ENCODE data around the gene TBC1D9.

TBC1D9 gene

GRCh38 chr4:140704392-140704960 lies 51.7 kb downstream of the TBC1D9 start:
- FAIRE-seq (no peak), DNase-seq (ENCODE audit: insufficient read length) (no peak)
- TF ChIP-seq POLR2A (IDR thresholded peaks at IDR 0.05; ENCODE audit: low read depth, low read length) (no peak), TAF1 (IDR thresholded peaks at IDR 0.05; ENCODE audit: borderline replicate concordance, low read depth, low read length) (no peak), POLR2AphosphoS5 (IDR thresholded peaks at IDR 0.05; ENCODE audit: low read depth, low read length) (no peak)

- DNase-seq (ENCODE audit: insufficient read length) (no peak), FAIRE-seq (no peak)
- TF ChIP-seq POLR2AphosphoS5 (IDR thresholded peaks at IDR 0.05; ENCODE audit: low read depth, low read length), result no peak
- TF ChIP-seq TAF1 (IDR thresholded peaks at IDR 0.05; ENCODE audit: borderline replicate concordance, low read depth, low read length), result no peak
- no peak for TF ChIP-seq POLR2A (IDR thresholded peaks at IDR 0.05; ENCODE audit: low read depth, low read length)
These were observed 52.7 kb downstream of the TBC1D9 start for GRCh38 chr4:140703463-140703862.

GRCh38 chr4:140702096-140702757 lies 54.0 kb downstream of the TBC1D9 start:
- FAIRE-seq, result no peak
- no peak for DNase-seq (ENCODE audit: insufficient read length)
- TF ChIP-seq POLR2A (IDR thresholded peaks at IDR 0.05; ENCODE audit: low read depth, low read length), result no peak
- TF ChIP-seq POLR2AphosphoS5 (IDR thresholded peaks at IDR 0.05; ENCODE audit: low read depth, low read length), result no peak
- no peak for TF ChIP-seq TAF1 (IDR thresholded peaks at IDR 0.05; ENCODE audit: borderline replicate concordance, low read depth, low read length)

- TF ChIP-seq TAF1 (IDR thresholded peaks at IDR 0.05; ENCODE audit: borderline replicate concordance, low read depth, low read length) (no peak), POLR2AphosphoS5 (IDR thresholded peaks at IDR 0.05; ENCODE audit: low read depth, low read length) (no peak), POLR2A (IDR thresholded peaks at IDR 0.05; ENCODE audit: low read depth, low read length) (no peak)
- no peak for DNase-seq (ENCODE audit: insufficient read length)
- no peak for FAIRE-seq
These were observed 55.1 kb downstream of the TBC1D9 start for GRCh38 chr4:140701071-140701470.

- no peak for TF ChIP-seq TAF1 (IDR thresholded peaks at IDR 0.05; ENCODE audit: borderline replicate concordance, low read depth, low read length)
- TF ChIP-seq POLR2A (IDR thresholded peaks at IDR 0.05; ENCODE audit: low read depth, low read length), result no peak
- TF ChIP-seq POLR2AphosphoS5 (IDR thresholded peaks at IDR 0.05; ENCODE audit: low read depth, low read length), result no peak
- DNase-seq (ENCODE audit: insufficient read length) (no peak), FAIRE-seq (no peak)
These were observed 58.2 kb downstream of the TBC1D9 start for GRCh38 chr4:140697709-140698560.

- no peak for FAIRE-seq
- no peak for TF ChIP-seq POLR2A (IDR thresholded peaks at IDR 0.05; ENCODE audit: low read depth, low read length)
- TF ChIP-seq POLR2AphosphoS5 (IDR thresholded peaks at IDR 0.05; ENCODE audit: low read depth, low read length), result no peak
- TF ChIP-seq TAF1 (IDR thresholded peaks at IDR 0.05; ENCODE audit: borderline replicate concordance, low read depth, low read length), result no peak
These were observed 60.7 kb downstream of the TBC1D9 start for GRCh38 chr4:140695483-140695882.

GRCh38 chr4:140693562-140693961 lies 62.6 kb downstream of the TBC1D9 start:
- TF ChIP-seq POLR2A (IDR thresholded peaks at IDR 0.05; ENCODE audit: low read depth, low read length), result no peak
- no peak for TF ChIP-seq POLR2AphosphoS5 (IDR thresholded peaks at IDR 0.05; ENCODE audit: low read depth, low read length)
- TF ChIP-seq TAF1 (IDR thresholded peaks at IDR 0.05; ENCODE audit: borderline replicate concordance, low read depth, low read length), result no peak
- DNase-seq (ENCODE audit: insufficient read length) (no peak), FAIRE-seq (no peak)

More at GRCh38 chr4:140695483-140695882, 60.7 kb downstream of the TBC1D9 start:
- DNase-seq (ENCODE audit: insufficient read length), result no peak

GRCh38 chr4:140691369-140691768 lies 64.8 kb downstream of the TBC1D9 start:
- FAIRE-seq (no peak), DNase-seq (ENCODE audit: insufficient read length) (no peak)
- no peak for TF ChIP-seq POLR2AphosphoS5 (IDR thresholded peaks at IDR 0.05; ENCODE audit: low read depth, low read length)
- TF ChIP-seq TAF1 (IDR thresholded peaks at IDR 0.05; ENCODE audit: borderline replicate concordance, low read depth, low read length), result no peak
- no peak for TF ChIP-seq POLR2A (IDR thresholded peaks at IDR 0.05; ENCODE audit: low read depth, low read length)

GRCh38 chr4:140690093-140690492 lies 66.1 kb downstream of the TBC1D9 start:
- FAIRE-seq, result no peak
- no peak for DNase-seq (ENCODE audit: insufficient read length)
- TF ChIP-seq POLR2AphosphoS5 (IDR thresholded peaks at IDR 0.05; ENCODE audit: low read depth, low read length), result no peak
- no peak for TF ChIP-seq TAF1 (IDR thresholded peaks at IDR 0.05; ENCODE audit: borderline replicate concordance, low read depth, low read length)
- TF ChIP-seq POLR2A (IDR thresholded peaks at IDR 0.05; ENCODE audit: low read depth, low read length), result no peak

GRCh38 chr4:140689623-140690022 lies 66.6 kb downstream of the TBC1D9 start:
- DNase-seq (ENCODE audit: insufficient read length) (no peak), FAIRE-seq (no peak)
- TF ChIP-seq POLR2A (IDR thresholded peaks at IDR 0.05; ENCODE audit: low read depth, low read length), result no peak
- TF ChIP-seq POLR2AphosphoS5 (IDR thresholded peaks at IDR 0.05; ENCODE audit: low read depth, low read length), result no peak
- no peak for TF ChIP-seq TAF1 (IDR thresholded peaks at IDR 0.05; ENCODE audit: borderline replicate concordance, low read depth, low read length)

- no peak for DNase-seq (ENCODE audit: insufficient read length)
- no peak for FAIRE-seq
- TF ChIP-seq TAF1 (IDR thresholded peaks at IDR 0.05; ENCODE audit: borderline replicate concordance, low read depth, low read length) (no peak), POLR2AphosphoS5 (IDR thresholded peaks at IDR 0.05; ENCODE audit: low read depth, low read length) (no peak), POLR2A (IDR thresholded peaks at IDR 0.05; ENCODE audit: low read depth, low read length) (no peak)
These were observed 67.2 kb downstream of the TBC1D9 start for GRCh38 chr4:140688711-140689598.
